GM18861 (cell line): ENCODE data around the gene PTX3.

Experiments used
- ATAC-seq: cut with Tn5 transposase; IDR thresholded peaks from one replicate; pipeline ENCODE4 v1.9.1; 2021; ENCODE audit not compliant: unreplicated experiment

PTX3 gene

GRCh38 chr3:157471064-157471463, 34.4 kb downstream of the PTX3 start:
- no peak for ATAC-seq

DNA sequence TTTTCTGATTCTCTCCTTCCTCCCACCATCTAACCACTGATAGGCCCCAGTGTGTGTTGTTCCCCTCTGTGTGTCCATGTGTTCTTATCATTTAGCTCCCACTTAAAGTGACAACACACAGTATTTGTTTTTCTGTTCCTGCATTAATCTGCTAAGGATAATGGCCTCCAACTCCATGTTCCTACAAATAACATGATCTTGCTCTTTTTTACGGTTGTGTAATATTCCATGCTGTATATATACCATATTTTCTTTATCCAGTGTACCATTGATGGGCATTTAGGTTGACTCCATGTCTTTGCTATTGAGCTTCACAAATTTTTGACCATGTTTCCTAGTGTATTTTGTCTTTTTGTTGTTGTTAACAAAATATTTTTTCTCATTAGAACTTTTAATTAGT, 36.0 kb downstream of the PTX3 start:
- ATAC-seq = no peak

- ATAC-seq = no peak
These were observed 39.3 kb downstream of the PTX3 start for GRCh38 chr3:157475921-157476414.

- no peak for ATAC-seq
These were observed 40.8 kb downstream of the PTX3 start for GRCh38 chr3:157477441-157477840.

GRCh38 chr3:157479464-157480243, 43.0 kb downstream of the PTX3 start:
- ATAC-seq = no peak

- no peak for ATAC-seq
These were observed 50.7 kb downstream of the PTX3 start for GRCh38 chr3:157487339-157487738.

GRCh38 chr3:157488144-157488543, 51.5 kb downstream of the PTX3 start:
- no peak for ATAC-seq

- ATAC-seq = no peak
These were observed 54.5 kb downstream of the PTX3 start for GRCh38 chr3:157491136-157491535.
